Measurements from ENCODE around the gene PRDM11. TPM values are rescaled to one million over a fixed set of nuclear protein-coding genes. Genes with fewer than 3 reads are reported as not detected.
"Not testable (repeated sequence)": the region's sequence is repeated elsewhere in the genome, so short reads cannot be mapped to it uniquely, and the experiment has no call there.

Gene PRDM11
- total RNA-seq, 1 experiment from 2014 or later = 10.7 TPM

- Histone ChIP-seq H4K20me1 (ENCODE audit: insufficient read depth) (no peaks in the 10 kb centered on the region), H2AFZ (no peak overlapping the region), H3K9me3 (ENCODE audit: insufficient read depth, low read depth) (no peaks in the 10 kb centered on the region), H3K36me3 (ENCODE audit: low read depth) (no peaks in the 10 kb centered on the region), H3K4me3 (no peak overlapping the region), H3K27ac (no peak overlapping the region), H3K9me2 (ENCODE audit: insufficient read depth) (no peaks in the 10 kb centered on the region), H3K4me1 (replicated peaks; ENCODE audit: insufficient read depth) (no peaks in the 10 kb centered on the region), H3K27me3 (ENCODE audit: insufficient read depth, low read depth) (peaks cover 59% of the 10 kb centered on the region), H3K79me2 (ENCODE audit: low read depth) (no peaks in the 10 kb centered on the region), H3F3A (ENCODE audit: insufficient read depth, low read depth) (no peaks in the 10 kb centered on the region), H3K4me2 (no peak overlapping the region)
- ChIA-PET CTCF (no interaction called here), POLR2A (ENCODE audit: unreplicated experiment) (no interaction called here)
- no peak for DNase-seq
- no peak for TF ChIP-seq EZH2 (IDR thresholded peaks at IDR 0.05; ENCODE audit: low read depth)
- TF ChIP-seq, protein P1, sequence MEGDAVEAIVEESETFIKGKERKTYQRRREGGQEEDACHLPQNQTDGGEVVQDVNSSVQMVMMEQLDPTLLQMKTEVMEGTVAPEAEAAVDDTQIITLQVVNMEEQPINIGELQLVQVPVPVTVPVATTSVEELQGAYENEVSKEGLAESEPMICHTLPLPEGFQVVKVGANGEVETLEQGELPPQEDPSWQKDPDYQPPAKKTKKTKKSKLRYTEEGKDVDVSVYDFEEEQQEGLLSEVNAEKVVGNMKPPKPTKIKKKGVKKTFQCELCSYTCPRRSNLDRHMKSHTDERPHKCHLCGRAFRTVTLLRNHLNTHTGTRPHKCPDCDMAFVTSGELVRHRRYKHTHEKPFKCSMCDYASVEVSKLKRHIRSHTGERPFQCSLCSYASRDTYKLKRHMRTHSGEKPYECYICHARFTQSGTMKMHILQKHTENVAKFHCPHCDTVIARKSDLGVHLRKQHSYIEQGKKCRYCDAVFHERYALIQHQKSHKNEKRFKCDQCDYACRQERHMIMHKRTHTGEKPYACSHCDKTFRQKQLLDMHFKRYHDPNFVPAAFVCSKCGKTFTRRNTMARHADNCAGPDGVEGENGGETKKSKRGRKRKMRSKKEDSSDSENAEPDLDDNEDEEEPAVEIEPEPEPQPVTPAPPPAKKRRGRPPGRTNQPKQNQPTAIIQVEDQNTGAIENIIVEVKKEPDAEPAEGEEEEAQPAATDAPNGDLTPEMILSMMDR (conservative IDR thresholded peaks at IDR 0.05) = no peak
- intact Hi-C loops (cut with micrococcal nuclease; ENCODE audit: unreplicated experiment) = no loop called here
- no TSS peak for BruUV-seq (replicated peaks)
Measured at GRCh38 chr11:45247433-45247832, 101.0 kb downstream of the PRDM11 start.

DNA sequence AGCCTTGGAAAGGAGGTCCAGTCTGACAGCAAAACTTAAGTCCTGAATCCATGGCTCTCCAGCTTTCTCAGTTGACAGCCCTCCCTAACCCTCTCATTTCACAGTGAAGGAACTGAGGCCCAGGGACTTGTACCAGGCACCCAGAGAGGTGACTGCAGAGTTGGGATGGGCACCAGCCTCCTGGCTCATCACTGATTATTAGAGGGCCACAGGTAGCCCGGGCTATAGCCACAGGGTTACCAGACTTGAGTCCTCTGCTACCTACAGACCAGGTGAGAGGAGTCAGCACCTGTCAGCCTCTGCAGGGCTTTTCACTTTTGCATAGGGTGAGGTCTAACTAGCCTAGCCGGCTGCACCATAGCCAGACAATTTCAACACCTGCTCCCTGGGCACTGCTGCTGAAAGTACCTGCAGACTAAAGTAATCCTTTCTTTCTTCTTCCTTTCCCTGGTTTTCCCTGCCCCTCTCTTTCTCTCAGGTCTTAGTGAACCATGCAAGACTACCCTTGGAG, 102.1 kb downstream of the PRDM11 start:
- H3K79me2 ChIP-seq (ENCODE audit: low read depth) = no peaks in the 10 kb centered on the region
- no peak overlapping the region for H3K4me3 ChIP-seq
- H3K4me1 ChIP-seq (replicated peaks; ENCODE audit: insufficient read depth) = no peaks in the 10 kb centered on the region
- H3K27ac ChIP-seq = no peak overlapping the region
- BruUV-seq (replicated peaks) = no TSS peak
- ChIA-PET POLR2A (ENCODE audit: unreplicated experiment) (no interaction called here), CTCF (no interaction called here)
- no peak overlapping the region for H3K4me2 ChIP-seq
- H3K27me3 ChIP-seq (ENCODE audit: insufficient read depth, low read depth) = peaks cover 61% of the 10 kb centered on the region
- H3K9me3 ChIP-seq (ENCODE audit: insufficient read depth, low read depth) = no peaks in the 10 kb centered on the region
- no peak for DNase-seq
- TF ChIP-seq, protein P1 (conservative IDR thresholded peaks at IDR 0.05) = no peak
- no peak for TF ChIP-seq EZH2 (IDR thresholded peaks at IDR 0.05; ENCODE audit: low read depth)
- no peaks in the 10 kb centered on the region for H4K20me1 ChIP-seq (ENCODE audit: insufficient read depth)
- H3F3A ChIP-seq (ENCODE audit: insufficient read depth, low read depth) = no peaks in the 10 kb centered on the region
- no peak overlapping the region for H2AFZ ChIP-seq
- H3K9me2 ChIP-seq (ENCODE audit: insufficient read depth) = no peaks in the 10 kb centered on the region
- H3K36me3 ChIP-seq (ENCODE audit: low read depth) = no peaks in the 10 kb centered on the region
- intact Hi-C loops (cut with micrococcal nuclease; ENCODE audit: unreplicated experiment) = no loop called here

GRCh38 chr11:45249372-45249771, 102.9 kb downstream of the PRDM11 start:
- H3K79me2 ChIP-seq (ENCODE audit: low read depth); DNase-seq; BruUV-seq (replicated peaks); H3K27ac ChIP-seq; intact Hi-C loops (cut with micrococcal nuclease; ENCODE audit: unreplicated experiment); H3K9me2 ChIP-seq (ENCODE audit: insufficient read depth); H3K9me3 ChIP-seq (ENCODE audit: insufficient read depth, low read depth); H3K4me3 ChIP-seq; H2AFZ ChIP-seq; H3K36me3 ChIP-seq (ENCODE audit: low read depth); H4K20me1 ChIP-seq (ENCODE audit: insufficient read depth); H3K4me1 ChIP-seq (replicated peaks; ENCODE audit: insufficient read depth); H3F3A ChIP-seq (ENCODE audit: insufficient read depth, low read depth); POLR2A ChIA-PET (ENCODE audit: unreplicated experiment); H3K4me2 ChIP-seq; CTCF ChIA-PET: not testable (repeated sequence)
- H3K27me3 ChIP-seq (ENCODE audit: insufficient read depth, low read depth) = peaks cover 59% of the 10 kb centered on the region

- Histone ChIP-seq H4K20me1 (ENCODE audit: insufficient read depth) (no peaks in the 10 kb centered on the region), H3K4me2 (no peak overlapping the region), H3K27ac (no peak overlapping the region), H3K79me2 (ENCODE audit: low read depth) (no peaks in the 10 kb centered on the region), H3K9me2 (ENCODE audit: insufficient read depth) (no peaks in the 10 kb centered on the region), H3F3A (ENCODE audit: insufficient read depth, low read depth) (no peaks in the 10 kb centered on the region), H3K36me3 (ENCODE audit: low read depth) (no peaks in the 10 kb centered on the region), H2AFZ (no peak overlapping the region), H3K4me3 (no peak overlapping the region), H3K4me1 (replicated peaks; ENCODE audit: insufficient read depth) (no peaks in the 10 kb centered on the region), H3K9me3 (ENCODE audit: insufficient read depth, low read depth) (no peaks in the 10 kb centered on the region), H3K27me3 (ENCODE audit: insufficient read depth, low read depth) (peaks cover 56% of the 10 kb centered on the region)
- no TSS peak for BruUV-seq (replicated peaks)
- TF ChIP-seq EZH2 (IDR thresholded peaks at IDR 0.05; ENCODE audit: low read depth) = no peak
- TF ChIP-seq, protein P1 (conservative IDR thresholded peaks at IDR 0.05) = no peak
- intact Hi-C loops (cut with micrococcal nuclease; ENCODE audit: unreplicated experiment) = no loop called here
- ChIA-PET CTCF (no interaction called here), POLR2A (ENCODE audit: unreplicated experiment) (no interaction called here)
- no peak for DNase-seq
Measured at GRCh38 chr11:45250035-45250718, 103.7 kb downstream of the PRDM11 start.

Measured in PC-9 (cell line).